Stimulated activated CD4-positive, alpha-beta T cell treated with anti-CD3 and anti-CD28 coated beads, Interleukin-12 subunit alpha, Interleukin-12 subunit beta, amount 100 ng/mL, for 24 hours (primary cell): ENCODE data around the gene ANO5.
"Not testable (repeated sequence)": the region's sequence is repeated elsewhere in the genome, so short reads cannot be mapped to it uniquely, and the experiment has no call there.

Experiments used
- DNase-seq, 2 experiments: peaks; one replicate each; pipeline ENCODE4 v3.0.0-alpha.2; 2020; ENCODE audit warnings: low read depth in 2 of 2

ANO5 gene

DNA sequence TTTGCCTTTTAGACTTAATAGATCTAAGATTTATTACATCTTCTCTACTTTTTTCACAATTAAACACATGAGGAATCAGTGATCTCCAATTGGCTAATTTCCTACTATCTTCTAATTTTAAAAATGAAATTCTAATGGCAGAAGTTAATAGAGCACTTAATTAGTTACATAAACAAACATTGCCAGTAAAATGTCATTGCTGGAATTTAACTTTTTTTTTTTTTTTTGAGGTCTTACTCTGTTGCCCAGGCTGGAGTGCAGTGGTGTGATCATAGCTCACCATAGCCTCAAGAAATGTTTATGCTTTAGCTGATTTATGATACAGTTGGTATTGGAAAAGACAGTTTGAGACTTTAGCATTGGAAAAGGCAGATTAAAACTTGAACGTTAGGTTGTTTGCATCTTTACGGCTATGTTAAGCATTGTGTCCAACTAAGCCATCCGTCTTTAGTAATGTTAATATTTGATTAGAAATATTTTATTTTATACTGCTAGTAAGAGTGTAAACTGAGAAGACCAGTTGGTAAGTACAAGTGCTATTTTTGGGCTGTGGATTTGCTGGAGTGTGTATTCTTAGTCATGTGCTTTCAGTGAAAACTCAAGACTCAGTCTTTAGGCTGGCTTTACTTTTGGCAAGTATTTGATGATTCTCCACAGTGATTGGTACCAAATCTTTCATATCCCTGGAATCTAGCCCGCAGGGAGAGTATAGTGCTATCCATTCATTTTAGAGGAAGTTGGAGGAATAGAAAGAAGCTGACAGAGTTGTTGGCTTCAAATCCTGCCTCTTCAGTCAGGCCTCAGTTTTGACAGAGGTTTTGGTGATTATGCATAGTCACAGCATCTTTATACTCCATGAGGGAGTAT is 4.5 kb downstream of the ANO5 start:
- DNase-seq, result no peak

DNA sequence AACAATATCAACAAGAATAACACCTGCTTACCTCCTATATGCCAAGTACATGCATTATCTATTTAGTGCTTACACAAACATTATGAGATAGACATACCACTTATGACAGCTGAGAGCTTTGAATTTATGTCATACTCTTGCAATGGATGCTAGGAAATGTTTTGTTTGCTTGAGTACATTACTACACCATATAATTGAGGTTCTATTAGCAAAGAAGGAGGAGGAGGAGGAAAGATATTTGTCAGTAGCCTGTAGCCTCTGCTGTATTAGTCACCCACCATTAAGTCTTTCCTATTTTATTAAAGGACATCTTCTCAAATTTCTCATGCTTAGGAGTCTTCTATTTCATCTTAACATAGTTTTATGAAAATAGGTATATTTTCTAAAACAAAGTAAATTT is 6.4 kb downstream of the ANO5 start:
- DNase-seq, result no peak

DNA sequence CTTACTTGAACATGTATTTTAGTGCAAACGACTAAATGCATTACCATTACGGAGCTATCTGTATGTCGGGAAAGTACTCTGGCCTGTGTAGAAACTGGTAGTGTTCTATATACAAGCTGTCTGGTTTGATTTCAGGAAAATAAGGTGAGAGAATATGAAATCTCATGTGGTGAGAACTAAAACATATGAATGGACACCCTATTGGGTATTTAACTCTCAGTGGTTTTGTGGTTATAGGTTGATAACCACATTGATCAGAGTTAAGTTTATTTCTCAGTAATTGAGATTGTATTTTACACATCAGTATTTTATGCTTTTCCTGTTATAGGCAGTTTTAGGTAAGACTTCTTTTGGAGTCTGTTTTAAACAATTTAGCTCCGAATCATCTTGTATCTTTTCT is 10.4 kb downstream of the ANO5 start:
- DNase-seq, result no peak

DNA sequence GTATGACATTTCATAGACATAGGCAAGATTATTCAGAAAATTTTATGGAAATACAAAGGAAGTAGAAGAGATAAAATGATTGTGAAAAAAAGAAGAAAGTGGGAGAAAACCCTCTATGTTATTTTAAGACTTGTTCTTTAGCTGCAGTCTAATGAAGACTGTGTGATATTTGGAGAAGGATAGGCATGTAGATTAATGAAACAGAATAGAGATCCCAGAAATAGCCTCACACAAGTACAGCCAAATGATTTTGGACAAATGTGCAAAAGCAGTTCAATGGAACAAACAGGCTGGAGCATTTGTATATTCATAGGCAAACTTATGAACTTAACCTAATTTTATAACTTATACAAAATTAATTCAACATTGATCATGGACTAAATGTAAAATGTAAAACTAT is 14.3 kb downstream of the ANO5 start:
- DNase-seq, result no peak

DNA sequence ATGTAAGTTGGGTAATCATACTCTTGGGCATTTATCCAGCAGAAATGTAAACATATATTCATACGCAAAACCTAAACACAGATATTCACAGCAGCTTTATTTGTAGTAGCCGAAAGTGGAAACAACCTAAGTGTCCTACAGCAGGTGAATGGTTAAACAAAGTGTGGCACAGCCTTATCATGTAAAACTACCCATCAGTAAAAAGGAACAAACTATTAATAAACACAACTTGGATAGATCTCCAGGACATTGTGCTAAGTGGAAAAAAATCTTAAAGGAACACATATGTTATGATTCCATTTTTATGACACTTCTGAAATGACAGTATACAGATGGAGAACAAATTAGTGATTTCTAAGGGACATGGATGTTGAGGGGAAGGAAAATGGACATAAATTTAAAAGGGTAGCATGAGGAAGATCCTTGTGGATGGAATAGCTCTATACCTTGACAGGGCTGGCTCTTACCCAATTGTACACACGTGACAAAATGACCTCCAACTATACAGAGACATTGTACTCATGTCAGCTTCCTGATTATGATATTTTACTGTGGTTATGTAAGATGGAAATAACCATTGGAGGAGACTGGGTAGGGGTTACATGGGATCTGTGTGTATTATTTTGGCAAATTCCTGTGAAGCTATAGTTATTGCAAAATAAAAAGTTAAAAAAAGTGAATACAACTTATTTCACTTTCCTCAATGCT is 15.4 kb downstream of the ANO5 start:
- DNase-seq, result no peak

DNA sequence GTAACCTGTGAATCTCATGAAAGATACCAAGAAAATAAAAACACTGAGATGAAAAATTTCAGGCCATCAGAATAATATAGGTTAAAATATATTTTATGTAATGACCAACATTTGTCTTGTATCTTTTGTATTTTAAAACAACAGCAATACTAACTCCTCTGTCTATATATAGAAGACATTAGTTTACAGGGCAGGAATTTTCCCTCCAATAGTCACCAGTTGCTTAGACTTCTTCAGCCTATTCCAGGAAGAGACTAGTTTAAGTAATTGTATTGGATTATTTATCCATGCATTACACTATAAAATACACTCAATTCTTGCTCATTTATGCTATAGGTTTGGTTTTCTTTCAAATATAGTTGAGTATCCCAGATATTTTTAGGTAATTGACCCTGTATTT is 24.1 kb downstream of the ANO5 start:
- no peak for DNase-seq

DNA sequence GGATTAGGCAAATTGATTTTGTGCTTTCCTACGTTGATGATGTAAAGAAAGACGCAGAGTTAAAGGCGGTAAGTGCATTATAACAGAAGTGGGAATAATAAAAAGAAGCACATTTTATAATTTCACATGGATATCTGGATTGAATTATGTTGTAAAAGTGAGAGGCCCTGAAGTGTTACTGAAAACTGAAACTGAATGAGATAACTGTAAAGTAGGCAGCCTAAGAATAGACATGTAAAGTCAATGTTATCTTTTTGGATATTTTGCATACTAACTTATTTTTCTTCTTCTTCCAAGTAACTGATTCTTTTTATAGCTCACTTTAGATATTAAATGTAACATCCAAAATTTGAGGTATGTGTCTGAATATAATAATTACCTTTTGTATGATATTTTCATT is 28.3 kb downstream of the ANO5 start:
- no peak for DNase-seq

DNA sequence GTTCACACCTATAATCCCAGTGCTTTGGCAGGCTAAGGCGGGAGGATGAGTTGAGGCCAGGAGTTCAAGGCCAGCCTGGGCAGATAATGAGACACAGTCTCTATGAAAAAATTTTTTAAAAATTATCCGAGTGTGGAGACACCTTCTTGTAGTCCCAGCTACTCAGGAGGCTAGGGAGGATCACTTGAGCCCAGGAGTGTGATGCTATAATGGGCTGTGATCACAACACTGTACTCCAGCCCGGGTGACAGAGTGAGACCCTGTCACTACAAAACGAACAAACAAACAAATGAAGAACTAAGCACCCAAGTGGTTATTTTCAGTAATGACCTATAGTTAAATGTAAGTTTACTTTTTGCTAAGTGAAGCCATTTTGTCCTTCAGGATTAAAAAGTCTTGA is 32.3 kb downstream of the ANO5 start:
- no peak for DNase-seq

DNA sequence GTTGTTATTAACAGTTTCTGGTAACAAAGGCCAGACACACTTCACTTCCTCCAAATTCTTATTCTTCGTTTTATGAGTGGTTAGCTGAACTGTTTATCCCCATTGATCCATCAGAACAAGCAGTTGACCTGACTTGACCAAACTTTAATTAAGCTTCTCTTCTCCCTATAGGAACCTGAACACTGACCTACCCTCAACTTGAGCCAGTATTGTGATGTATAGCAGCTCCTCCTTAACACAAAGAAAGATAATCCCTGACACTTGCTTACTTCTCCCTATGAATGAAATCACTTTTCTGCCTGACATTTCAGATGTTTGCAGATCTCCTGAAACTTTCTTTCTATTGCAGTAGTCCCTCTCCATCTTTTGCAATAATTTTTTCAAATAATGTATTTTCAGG is 41.9 kb downstream of the ANO5 start:
- DNase-seq, result no peak

DNA sequence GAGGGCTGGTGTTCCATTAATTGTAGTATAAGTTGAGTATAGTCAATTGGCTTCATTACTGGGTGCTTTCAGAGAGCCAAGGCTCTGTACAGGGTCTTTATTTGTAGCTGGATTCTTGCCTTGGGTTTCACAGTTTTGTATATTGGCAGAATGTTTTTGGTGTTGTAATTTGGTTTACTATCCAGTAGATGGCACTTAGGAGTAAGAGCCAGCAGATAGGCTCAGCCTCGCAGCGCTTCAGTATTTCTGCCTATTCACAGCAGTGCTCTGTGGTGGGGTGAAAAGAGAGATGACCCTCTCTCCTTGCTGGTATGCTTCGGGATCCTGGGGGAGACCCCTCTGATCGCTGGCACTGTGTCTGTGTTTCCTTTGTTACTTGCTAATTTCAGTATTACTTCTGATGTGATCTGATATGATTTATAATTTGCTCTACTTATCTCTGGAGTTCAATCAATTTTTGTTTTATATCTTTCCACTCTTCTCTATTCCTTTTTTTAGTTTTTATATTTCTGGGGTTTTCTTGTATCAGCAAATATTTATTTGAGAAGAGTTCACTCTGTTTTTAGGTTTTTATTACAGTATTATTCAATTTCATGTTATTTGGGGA is 52.2 kb downstream of the ANO5 start:
- peak in 1 of 2 experiments; percentile 0 for DNase-seq

DNA sequence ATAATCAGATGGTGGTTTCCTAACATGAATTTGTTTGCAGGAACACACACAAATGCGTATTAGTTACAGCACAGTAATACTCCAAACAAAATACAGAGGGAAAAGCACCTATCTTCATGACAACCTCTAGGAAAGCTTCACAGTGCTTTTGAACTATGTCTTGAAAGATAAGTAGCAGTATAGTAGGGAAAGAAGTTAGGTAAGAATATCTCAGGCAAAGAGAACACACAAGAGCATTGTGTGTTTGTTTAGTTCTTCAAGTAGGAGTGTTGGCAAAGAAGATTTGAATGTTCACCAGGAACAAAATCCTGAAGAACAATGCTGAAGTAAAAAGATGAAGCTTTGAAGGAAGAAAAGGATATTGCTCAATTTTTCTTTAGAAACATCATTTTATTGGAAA is 54.1 kb downstream of the ANO5 start:
- no peak for DNase-seq

DNA sequence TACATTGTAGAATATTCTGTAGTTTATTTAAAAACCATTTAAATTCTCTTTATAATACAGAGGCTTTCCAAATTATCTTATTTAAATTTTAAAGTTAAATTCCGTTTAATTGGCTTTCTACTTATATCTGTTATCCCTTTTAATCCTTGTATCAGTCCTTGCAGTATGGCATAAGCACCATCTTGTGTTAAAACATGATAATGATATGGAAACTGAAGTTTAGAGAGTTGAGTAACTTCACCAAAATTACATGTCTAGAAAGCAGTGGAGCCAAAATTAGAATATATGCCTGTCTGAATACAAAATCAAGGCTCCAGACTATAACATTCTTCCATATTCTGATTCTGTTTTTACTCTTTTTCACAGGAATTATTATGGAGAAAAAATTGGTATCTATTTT is 57.0 kb downstream of the ANO5 start:
- DNase-seq, result no peak

DNA sequence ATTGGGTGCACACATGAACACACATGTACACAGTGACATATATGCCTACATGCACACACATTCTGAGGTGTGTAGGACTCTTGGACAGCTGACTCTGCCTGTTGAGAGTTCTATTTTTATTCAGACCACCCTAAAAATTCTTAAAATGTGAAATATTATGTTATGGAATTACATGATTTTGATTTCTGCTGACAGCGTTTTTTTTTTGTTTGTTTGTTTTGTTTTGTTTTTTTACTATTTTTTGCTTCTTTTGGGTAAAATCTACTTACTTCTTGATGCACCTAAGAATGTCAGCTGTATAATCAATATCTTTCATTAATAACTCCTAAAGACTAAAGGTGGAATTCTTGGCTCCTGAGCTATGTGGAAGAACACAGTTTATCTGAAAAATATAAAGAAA is 64.0 kb downstream of the ANO5 start:
- DNase-seq, result no peak

DNA sequence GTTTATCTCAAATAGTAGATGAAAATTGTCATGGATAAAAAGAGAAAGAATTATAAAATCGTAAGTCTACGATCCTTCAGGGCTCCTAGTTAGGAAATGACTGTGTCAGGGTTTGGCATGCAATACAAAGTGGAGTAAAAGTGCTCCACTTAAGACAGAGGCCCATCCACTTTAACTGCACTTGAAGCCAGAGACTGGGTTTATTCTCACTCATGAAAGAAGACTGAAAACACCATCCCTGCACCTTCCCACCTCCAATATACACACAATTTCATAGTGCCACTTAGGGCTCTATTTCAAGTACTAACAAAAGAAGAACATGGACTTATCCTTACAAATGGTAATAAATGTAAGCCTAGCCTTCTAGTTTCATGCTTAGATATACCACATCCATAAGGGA is 70.7 kb downstream of the ANO5 start:
- no peak for DNase-seq

DNA sequence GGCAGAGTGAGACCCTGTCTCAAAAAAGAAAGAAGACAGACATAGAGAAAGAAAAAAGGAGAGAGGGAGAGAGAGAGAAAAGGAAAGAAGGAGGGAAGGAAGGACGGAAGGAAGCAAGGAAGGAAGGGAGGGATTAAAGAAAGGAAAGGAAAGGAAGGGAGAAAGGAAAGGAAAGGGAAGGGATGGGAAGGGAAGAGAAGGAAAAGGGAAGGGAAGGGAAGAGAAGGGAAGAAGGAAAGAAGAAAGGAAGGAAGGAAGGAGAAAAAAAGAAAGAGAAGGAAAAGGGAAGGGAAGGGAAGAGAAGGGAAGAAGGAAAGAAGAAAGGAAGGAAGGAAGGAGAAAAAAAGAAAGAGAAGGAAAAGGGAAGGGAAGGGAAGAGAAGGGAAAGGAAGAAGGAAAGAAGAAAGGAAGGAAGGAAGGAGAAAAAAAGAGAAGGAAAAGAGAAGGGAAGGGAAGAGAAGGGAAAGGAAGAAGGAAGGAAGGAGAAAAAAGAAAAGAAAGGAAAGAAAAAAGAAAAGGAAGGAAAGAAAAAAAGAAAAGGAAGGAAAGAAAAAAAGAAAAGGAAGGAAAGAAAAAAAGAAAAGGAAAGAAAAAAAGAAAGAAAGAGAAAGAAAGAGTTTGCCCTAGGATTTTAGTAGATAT is 76.2 kb downstream of the ANO5 start:
- not testable (repeated sequence) for DNase-seq

DNA sequence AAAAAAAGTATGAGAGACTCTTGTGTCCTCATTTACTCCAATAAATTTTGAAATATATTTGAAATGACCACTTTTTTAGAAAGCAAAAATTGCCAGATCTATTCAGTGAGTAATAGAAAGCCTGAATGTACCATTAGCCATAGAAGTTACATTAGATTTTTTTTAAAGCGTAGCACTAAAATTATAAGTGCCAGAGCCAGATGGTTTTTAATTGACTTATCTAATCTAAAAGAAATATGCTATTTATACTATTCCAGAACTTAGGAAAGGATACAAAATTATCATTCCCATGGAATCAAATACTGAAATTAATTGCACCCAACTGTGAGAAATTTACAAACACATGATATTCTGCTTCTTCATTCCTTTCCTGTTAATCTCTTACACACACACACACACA is 80.9 kb downstream of the ANO5 start:
- no peak for DNase-seq

DNA sequence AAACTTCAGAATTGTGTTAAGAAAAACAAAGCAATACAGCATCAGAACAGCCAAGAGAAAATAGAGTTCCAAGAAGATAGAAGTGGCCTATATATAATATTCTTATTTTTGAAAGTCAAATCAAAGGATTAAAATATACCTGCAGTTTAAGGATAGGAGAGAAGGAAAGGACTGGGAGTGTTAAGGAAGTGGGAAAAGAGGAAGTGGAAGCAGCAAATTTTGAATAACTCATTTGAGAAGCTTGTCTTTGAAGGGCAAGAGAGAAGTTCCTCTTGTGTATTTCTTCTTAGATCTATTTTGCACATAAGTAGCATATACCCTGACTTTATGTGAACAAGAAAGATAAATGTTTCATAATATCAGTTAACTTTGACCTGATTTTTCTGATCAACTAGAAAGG is 82.7 kb downstream of the ANO5 start:
- no peak for DNase-seq

DNA sequence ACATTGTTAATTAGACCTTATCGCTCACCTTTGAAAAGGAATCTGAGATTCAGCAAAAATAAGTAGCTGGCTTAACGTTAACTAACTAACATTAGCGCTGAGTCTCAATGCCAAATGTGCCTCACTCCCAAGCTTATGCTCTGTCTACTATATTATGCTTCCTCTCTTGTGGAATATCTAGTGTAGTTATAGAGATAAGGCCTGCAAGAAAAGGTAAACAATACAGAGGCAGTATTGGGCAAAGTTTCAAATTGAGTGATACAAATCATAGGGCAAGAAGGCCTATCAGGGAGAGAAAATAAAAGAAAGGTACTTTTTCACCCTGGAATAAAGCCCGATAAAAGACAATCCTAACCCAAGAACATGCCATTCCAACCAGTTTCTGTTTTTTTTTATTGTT is 83.7 kb downstream of the ANO5 start:
- DNase-seq, result no peak

DNA sequence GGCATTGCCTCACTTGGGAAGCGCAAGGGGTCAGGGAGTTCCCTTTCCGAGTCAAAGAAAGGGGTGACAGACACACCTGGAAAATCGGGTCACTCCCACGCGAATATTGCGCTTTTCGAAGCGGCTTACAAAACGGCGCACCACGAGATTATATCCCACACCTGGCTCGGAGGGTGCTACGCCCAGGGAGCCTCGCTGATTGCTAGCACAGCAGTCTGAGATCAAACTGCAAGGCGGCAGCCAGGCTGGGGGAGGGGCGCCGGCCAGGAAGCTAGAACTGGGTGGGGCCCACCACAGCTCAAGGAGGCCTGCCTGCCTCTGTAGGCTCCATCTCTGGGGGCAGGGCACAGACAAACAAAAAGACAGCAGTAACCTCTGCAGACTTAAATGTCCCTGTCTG is 92.1 kb downstream of the ANO5 start:
- DNase-seq, result not testable (repeated sequence)

DNA sequence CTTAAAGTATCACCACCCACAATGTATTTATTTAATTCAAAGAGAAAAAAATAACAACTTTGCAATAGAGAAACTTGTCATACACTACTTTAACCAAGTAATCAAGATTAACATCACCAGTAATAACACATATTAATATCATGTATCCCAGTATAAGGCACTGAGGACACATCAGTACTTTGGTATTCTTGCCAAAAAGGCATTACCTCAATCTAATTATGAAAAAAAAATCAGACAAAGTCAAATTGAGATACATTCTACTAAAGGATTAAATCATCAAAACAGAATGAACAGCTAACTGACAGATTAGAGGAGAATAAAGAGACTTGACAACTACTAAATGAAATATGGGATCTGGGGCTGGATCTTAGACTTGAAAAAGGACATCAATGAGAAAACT is 109.5 kb downstream of the ANO5 start:
- DNase-seq, result no peak

DNA sequence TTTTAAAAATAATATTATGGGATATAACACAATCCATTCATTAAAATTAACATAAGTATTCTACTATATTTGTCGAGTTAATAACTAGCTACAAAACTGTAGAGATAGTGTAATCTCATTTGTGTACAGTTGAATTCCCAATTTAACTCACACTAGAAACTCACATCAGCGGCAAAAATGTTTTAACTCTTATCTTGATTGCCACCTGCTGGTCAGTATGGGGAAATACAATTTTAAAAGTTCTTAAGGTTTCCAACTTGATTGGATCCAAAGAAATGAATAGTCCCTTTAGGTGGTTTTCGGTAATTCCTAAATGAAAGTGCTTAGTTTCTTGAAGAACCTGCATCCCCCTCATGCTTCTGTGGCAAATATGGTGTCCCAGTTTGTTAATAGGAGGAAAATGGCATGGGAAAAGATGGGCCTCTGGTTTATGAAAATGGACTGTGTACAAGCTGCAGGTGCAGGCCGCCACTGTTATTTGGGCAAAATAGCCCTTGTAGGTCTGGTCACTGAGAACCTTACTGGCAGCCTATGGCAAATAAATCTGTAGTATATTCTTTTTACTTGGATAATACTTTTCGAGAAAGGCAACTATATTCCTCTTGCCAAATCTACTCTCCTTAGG is 111.6 kb downstream of the ANO5 start:
- no peak for DNase-seq

DNA sequence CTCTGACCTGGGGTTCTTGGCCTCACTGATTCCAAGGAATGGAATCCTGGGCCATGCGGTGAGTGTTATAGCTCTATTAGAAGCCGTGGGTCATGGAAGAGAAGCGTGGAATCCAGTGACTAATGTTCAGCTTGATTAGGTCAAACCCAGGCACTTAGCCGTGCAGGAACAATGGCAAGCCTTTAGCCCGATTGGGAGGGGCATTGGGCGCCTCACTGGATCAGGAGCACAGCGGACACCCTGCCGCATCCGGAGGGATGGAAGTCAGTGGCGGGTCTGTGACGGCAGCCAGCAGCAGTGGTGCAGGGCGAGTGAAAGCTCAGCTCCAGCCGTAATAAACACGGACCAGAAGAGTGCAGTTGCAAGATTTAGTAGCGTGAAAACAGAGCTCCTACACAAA is 124.8 kb downstream of the ANO5 start:
- DNase-seq, result no peak
